ENCODE results near the gene DNAJC18. TPM values are rescaled to one million over a fixed set of nuclear protein-coding genes. Genes with fewer than 3 reads are reported as not detected.
A peak's percentile ranks its signal among the peaks of the same experiment; 100 is the strongest.

DNAJC18 gene
- total and polyA plus RNA-seq, 2 experiments from 2014 or later = 13.4 to 18.9 TPM

DNA sequence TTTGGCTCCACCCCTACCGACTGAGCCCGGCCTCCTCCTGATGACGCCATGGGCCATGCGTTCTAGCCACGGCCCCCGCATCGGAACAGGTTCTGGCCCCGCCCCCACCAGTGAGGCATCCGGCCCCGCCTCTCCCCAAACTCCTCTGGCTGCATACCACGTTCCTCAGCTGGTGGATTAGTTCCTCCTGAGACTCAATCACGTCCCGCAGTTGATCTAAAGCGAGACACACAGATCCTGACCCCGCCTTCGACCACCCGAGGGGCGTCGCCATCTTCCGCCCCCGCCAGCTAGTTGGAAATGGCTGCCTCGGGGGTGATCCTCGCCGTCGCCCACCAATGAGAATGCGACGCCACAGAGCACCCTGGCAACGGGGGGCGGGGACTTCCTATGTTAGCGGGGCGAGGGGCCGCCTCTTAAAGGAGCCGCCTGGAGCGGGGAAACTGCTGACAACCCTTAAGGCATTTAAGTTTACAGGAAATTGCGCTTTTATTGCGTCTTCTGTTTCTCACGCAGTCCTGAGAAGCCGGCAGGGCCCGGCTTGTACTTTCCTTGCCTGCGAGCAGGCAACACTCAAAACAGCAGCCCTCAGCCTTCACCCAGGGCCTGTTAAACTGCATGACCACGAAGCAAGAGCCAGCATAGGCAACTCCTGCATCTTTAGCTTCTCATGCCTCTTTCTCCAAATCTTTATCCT lies 35.4 kb downstream of the DNAJC18 start, which contains the start of gene SPATA24:
TSS of gene SPATA24 (minus strand) at position 303 of the 697 bp plus-strand sequence. CDS start at position 274, 29 bp downstream.
- Mint-ChIP-seq H3K36me3 (ENCODE audit: low read depth) (peaks cover 10% of the 10 kb centered on the region), H3K9me3 (no peaks in the 10 kb centered on the region), H3K27me3 (ENCODE audit: insufficient read depth, low read depth, poor library complexity) (peaks cover 11% of the 10 kb centered on the region), H3K27ac (peak within 1 kb of the TSS; percentile 100), H3K4me3 (peak within 1 kb of the TSS; percentile 95), H3K4me1 (peaks cover 15% of the 10 kb centered on the region)
- DNase-seq (ENCODE audit: low spot score) (peak; percentile 100), ATAC-seq (peak; percentile 91)
- Histone ChIP-seq H3K36me3 (ENCODE audit: insufficient read depth) (no peaks in the 10 kb centered on the region), H3K79me2 (replicated peaks; ENCODE audit: insufficient read depth) (0 out of 2 replicates have a peak, but pooled peaks cover 3% of the 10 kb centered on the region), H3K9me2 (ENCODE audit: insufficient read depth) (no peaks in the 10 kb centered on the region), H3K27me3 (ENCODE audit: insufficient read depth) (no peaks in the 10 kb centered on the region), H2AFZ (peak within 1 kb of the TSS; percentile 92), H3K4me1 (ENCODE audit: insufficient read depth) (peaks cover 16% of the 10 kb centered on the region), H3K4me2 (peak within 1 kb of the TSS; percentile 81), H4K20me1 (replicated peaks; ENCODE audit: insufficient read depth) (0 out of 2 replicates have a peak, but pooled peaks cover 5% of the 10 kb centered on the region), H3F3A (replicated peaks; ENCODE audit: low read depth) (peaks cover 16% of the 10 kb centered on the region), H3K4me3 (peak within 1 kb of the TSS; percentile 65), H3K27ac (ENCODE audit: low read depth) (peak within 1 kb of the TSS; percentile 94)
- TF ChIP-seq JUNB (IDR thresholded peaks at IDR 0.05; ENCODE audit: unreplicated experiment) = no peak
- TF ChIP-seq, protein P1, sequence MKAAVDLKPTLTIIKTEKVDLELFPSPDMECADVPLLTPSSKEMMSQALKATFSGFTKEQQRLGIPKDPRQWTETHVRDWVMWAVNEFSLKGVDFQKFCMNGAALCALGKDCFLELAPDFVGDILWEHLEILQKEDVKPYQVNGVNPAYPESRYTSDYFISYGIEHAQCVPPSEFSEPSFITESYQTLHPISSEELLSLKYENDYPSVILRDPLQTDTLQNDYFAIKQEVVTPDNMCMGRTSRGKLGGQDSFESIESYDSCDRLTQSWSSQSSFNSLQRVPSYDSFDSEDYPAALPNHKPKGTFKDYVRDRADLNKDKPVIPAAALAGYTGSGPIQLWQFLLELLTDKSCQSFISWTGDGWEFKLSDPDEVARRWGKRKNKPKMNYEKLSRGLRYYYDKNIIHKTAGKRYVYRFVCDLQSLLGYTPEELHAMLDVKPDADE (IDR thresholded peaks at IDR 0.05) = no peak
- TF ChIP-seq, protein P2, sequence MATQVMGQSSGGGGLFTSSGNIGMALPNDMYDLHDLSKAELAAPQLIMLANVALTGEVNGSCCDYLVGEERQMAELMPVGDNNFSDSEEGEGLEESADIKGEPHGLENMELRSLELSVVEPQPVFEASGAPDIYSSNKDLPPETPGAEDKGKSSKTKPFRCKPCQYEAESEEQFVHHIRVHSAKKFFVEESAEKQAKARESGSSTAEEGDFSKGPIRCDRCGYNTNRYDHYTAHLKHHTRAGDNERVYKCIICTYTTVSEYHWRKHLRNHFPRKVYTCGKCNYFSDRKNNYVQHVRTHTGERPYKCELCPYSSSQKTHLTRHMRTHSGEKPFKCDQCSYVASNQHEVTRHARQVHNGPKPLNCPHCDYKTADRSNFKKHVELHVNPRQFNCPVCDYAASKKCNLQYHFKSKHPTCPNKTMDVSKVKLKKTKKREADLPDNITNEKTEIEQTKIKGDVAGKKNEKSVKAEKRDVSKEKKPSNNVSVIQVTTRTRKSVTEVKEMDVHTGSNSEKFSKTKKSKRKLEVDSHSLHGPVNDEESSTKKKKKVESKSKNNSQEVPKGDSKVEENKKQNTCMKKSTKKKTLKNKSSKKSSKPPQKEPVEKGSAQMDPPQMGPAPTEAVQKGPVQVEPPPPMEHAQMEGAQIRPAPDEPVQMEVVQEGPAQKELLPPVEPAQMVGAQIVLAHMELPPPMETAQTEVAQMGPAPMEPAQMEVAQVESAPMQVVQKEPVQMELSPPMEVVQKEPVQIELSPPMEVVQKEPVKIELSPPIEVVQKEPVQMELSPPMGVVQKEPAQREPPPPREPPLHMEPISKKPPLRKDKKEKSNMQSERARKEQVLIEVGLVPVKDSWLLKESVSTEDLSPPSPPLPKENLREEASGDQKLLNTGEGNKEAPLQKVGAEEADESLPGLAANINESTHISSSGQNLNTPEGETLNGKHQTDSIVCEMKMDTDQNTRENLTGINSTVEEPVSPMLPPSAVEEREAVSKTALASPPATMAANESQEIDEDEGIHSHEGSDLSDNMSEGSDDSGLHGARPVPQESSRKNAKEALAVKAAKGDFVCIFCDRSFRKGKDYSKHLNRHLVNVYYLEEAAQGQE (IDR thresholded peaks at IDR 0.05; ENCODE audit: unreplicated experiment) = no peak
- TF ChIP-seq, protein P3, sequence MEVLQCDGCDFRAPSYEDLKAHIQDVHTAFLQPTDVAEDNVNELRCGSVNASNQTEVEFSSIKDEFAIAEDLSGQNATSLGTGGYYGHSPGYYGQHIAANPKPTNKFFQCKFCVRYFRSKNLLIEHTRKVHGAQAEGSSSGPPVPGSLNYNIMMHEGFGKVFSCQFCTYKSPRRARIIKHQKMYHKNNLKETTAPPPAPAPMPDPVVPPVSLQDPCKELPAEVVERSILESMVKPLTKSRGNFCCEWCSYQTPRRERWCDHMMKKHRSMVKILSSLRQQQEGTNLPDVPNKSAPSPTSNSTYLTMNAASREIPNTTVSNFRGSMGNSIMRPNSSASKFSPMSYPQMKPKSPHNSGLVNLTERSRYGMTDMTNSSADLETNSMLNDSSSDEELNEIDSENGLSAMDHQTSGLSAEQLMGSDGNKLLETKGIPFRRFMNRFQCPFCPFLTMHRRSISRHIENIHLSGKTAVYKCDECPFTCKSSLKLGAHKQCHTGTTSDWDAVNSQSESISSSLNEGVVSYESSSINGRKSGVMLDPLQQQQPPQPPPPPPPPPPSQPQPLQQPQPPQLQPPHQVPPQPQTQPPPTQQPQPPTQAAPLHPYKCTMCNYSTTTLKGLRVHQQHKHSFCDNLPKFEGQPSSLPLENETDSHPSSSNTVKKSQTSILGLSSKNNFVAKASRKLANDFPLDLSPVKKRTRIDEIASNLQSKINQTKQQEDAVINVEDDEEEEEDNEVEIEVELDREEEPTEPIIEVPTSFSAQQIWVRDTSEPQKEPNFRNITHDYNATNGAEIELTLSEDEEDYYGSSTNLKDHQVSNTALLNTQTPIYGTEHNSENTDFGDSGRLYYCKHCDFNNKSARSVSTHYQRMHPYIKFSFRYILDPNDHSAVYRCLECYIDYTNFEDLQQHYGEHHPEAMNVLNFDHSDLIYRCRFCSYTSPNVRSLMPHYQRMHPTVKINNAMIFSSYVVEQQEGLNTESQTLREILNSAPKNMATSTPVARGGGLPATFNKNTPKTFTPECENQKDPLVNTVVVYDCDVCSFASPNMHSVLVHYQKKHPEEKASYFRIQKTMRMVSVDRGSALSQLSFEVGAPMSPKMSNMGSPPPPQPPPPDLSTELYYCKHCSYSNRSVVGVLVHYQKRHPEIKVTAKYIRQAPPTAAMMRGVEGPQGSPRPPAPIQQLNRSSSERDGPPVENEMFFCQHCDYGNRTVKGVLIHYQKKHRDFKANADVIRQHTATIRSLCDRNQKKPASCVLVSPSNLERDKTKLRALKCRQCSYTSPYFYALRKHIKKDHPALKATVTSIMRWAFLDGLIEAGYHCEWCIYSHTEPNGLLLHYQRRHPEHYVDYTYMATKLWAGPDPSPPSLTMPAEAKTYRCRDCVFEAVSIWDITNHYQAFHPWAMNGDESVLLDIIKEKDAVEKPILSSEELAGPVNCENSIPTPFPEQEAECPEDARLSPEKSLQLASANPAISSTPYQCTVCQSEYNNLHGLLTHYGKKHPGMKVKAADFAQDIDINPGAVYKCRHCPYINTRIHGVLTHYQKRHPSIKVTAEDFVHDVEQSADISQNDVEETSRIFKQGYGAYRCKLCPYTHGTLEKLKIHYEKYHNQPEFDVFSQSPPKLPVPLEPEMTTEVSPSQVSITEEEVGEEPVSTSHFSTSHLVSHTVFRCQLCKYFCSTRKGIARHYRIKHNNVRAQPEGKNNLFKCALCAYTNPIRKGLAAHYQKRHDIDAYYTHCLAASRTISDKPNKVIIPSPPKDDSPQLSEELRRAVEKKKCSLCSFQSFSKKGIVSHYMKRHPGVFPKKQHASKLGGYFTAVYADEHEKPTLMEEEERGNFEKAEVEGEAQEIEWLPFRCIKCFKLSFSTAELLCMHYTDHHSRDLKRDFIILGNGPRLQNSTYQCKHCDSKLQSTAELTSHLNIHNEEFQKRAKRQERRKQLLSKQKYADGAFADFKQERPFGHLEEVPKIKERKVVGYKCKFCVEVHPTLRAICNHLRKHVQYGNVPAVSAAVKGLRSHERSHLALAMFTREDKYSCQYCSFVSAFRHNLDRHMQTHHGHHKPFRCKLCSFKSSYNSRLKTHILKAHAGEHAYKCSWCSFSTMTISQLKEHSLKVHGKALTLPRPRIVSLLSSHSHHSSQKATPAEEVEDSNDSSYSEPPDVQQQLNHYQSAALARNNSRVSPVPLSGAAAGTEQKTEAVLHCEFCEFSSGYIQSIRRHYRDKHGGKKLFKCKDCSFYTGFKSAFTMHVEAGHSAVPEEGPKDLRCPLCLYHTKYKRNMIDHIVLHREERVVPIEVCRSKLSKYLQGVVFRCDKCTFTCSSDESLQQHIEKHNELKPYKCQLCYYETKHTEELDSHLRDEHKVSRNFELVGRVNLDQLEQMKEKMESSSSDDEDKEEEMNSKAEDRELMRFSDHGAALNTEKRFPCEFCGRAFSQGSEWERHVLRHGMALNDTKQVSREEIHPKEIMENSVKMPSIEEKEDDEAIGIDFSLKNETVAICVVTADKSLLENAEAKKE (CRISPR knock-in tag; IDR thresholded peaks at IDR 0.05) = no peak
- peak; percentile 87 for TF ChIP-seq CREB1 (CRISPR knock-in tag; IDR thresholded peaks at IDR 0.05; ENCODE audit: low read depth)
- TF ChIP-seq ZNF114 (CRISPR knock-in tag; IDR thresholded peaks at IDR 0.05) = no peak
- TF ChIP-seq EZH2 (IDR thresholded peaks at IDR 0.05; ENCODE audit: low read depth, unreplicated experiment) = no peak
- TF ChIP-seq POLR2AphosphoS5 (IDR thresholded peaks at IDR 0.05; ENCODE audit: low read depth) = peak; percentile 74
- TF ChIP-seq, protein P4, sequence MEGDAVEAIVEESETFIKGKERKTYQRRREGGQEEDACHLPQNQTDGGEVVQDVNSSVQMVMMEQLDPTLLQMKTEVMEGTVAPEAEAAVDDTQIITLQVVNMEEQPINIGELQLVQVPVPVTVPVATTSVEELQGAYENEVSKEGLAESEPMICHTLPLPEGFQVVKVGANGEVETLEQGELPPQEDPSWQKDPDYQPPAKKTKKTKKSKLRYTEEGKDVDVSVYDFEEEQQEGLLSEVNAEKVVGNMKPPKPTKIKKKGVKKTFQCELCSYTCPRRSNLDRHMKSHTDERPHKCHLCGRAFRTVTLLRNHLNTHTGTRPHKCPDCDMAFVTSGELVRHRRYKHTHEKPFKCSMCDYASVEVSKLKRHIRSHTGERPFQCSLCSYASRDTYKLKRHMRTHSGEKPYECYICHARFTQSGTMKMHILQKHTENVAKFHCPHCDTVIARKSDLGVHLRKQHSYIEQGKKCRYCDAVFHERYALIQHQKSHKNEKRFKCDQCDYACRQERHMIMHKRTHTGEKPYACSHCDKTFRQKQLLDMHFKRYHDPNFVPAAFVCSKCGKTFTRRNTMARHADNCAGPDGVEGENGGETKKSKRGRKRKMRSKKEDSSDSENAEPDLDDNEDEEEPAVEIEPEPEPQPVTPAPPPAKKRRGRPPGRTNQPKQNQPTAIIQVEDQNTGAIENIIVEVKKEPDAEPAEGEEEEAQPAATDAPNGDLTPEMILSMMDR (conservative IDR thresholded peaks at IDR 0.05; ENCODE audit: low read depth in 2 of 2) = no peak
- no peak for TF ChIP-seq ZNF331 (CRISPR knock-in tag; IDR thresholded peaks at IDR 0.05; ENCODE audit: low read depth)
- no peak for TF ChIP-seq EZH2phosphoT487 (IDR thresholded peaks at IDR 0.05; ENCODE audit: unreplicated experiment)
- no peak for TF ChIP-seq NANOG (IDR thresholded peaks at IDR 0.05; ENCODE audit: borderline replicate concordance)
- no peak for TF ChIP-seq STAT1 (IDR thresholded peaks at IDR 0.05; ENCODE audit: unreplicated experiment)
